GM10847 (cell line): ENCODE results near the gene SERP2.

Experiments
- POLR2A ChIP-seq: IDR thresholded peaks from 2 replicates; pipeline ENCODE4 v1.6.1; 2011; ENCODE audit not compliant: insufficient read length; ENCODE audit errors: extremely low read depth

SERP2 gene

GRCh38 chr13:44373601-44374347, at the start of gene SERP2:
Gene SERP2, plus strand, starts transcription at chr13:44373824. Its CDS starts 202 bp downstream, at chr13:44374026.
- TF ChIP-seq POLR2A = no peak

GRCh38 chr13:44326961-44327360, 46.7 kb upstream of the SERP2 start:
- TF ChIP-seq POLR2A = no peak

GRCh38 chr13:44329909-44330545, 43.6 kb upstream of the SERP2 start:
- TF ChIP-seq POLR2A = no peak

- no peak for TF ChIP-seq POLR2A
Measured at GRCh38 chr13:44331446-44331845, 42.2 kb upstream of the SERP2 start.

GRCh38 chr13:44331912-44332851, 41.4 kb upstream of the SERP2 start:
- no peak for TF ChIP-seq POLR2A

- TF ChIP-seq POLR2A = no peak
Measured at GRCh38 chr13:44333950-44334655, 39.5 kb upstream of the SERP2 start.

- no peak for TF ChIP-seq POLR2A
Measured at GRCh38 chr13:44334751-44335150, 38.9 kb upstream of the SERP2 start.

GRCh38 chr13:44336934-44337333, 36.7 kb upstream of the SERP2 start:
- TF ChIP-seq POLR2A = no peak

GRCh38 chr13:44337581-44337980, 36.0 kb upstream of the SERP2 start:
- TF ChIP-seq POLR2A = no peak

- TF ChIP-seq POLR2A = no peak
Measured at GRCh38 chr13:44340508-44340907, 33.1 kb upstream of the SERP2 start.

GRCh38 chr13:44342741-44343140, 30.9 kb upstream of the SERP2 start:
- TF ChIP-seq POLR2A = no peak

- no peak for TF ChIP-seq POLR2A
Measured at GRCh38 chr13:44346534-44346933, 27.1 kb upstream of the SERP2 start.

GRCh38 chr13:44347301-44347700, 26.3 kb upstream of the SERP2 start:
- no peak for TF ChIP-seq POLR2A

- no peak for TF ChIP-seq POLR2A
Measured at GRCh38 chr13:44347949-44348348, 25.7 kb upstream of the SERP2 start.
